ENCODE results near the gene MCRS1. TPM values are rescaled to one million over a fixed set of nuclear protein-coding genes. Genes with fewer than 3 reads are reported as not detected.
"Not testable (repeated sequence)": the region's sequence is repeated elsewhere in the genome, so short reads cannot be mapped to it uniquely, and the experiment has no call there.

Gene MCRS1
- total RNA-seq, 2 experiments from 2014 or later: 65.4 to 75.6 TPM

- H3K36me3 ChIP-seq (ENCODE audit: insufficient read depth, low read length): no peaks in the 10 kb centered on the region
- ChIA-PET POLR2A (interaction anchor here (1.2 kb wide), 1 partner anchor 10 kb away, joined by 3 read pairs; no protein-coding TSS in a partner anchor), CTCF (ENCODE audit: unreplicated experiment) (no interaction called here)
- no peak overlapping the region for H3K4me3 ChIP-seq (ENCODE audit: low read depth, low read length, poor library complexity, severe bottlenecking)
- no peaks in the 10 kb centered on the region for H3K79me2 ChIP-seq (ENCODE audit: insufficient read depth, low read depth, low read length)
- H3K9me3 ChIP-seq (ENCODE audit: low read length): no peaks in the 10 kb centered on the region
- H3K9me2 ChIP-seq (ENCODE audit: insufficient read depth, low read length): no peaks in the 10 kb centered on the region
- TF ChIP-seq CTCF (conservative IDR thresholded peaks at IDR 0.05; ENCODE audit: low read length) (peak; percentile 62), EZH2phosphoT487 (IDR thresholded peaks at IDR 0.05; ENCODE audit: borderline replicate concordance, low read depth, low read length) (no peak)
- H3K27ac ChIP-seq (ENCODE audit: low read depth, low read length, poor library complexity, severe bottlenecking): no peak overlapping the region
- no TSS peak for BruUV-seq (replicated peaks)
- no peak overlapping the region for H3K4me2 ChIP-seq (ENCODE audit: low read length)
- H3K4me1 ChIP-seq (ENCODE audit: insufficient read depth, low read length, poor library complexity, severe bottlenecking): peaks cover 7% of the 10 kb centered on the region
- H2AFZ ChIP-seq (ENCODE audit: low read length): no peak overlapping the region
- DNase-seq (ENCODE audit: low spot score): peak; percentile 18
- intact Hi-C loops (cut with micrococcal nuclease; ENCODE audit: unreplicated experiment): no loop called here
- H4K20me1 ChIP-seq (ENCODE audit: insufficient read depth, low read length): no peaks in the 10 kb centered on the region
Observed at GRCh38 chr12:49609875-49610154, 41.9 kb upstream of the MCRS1 start.

DNA sequence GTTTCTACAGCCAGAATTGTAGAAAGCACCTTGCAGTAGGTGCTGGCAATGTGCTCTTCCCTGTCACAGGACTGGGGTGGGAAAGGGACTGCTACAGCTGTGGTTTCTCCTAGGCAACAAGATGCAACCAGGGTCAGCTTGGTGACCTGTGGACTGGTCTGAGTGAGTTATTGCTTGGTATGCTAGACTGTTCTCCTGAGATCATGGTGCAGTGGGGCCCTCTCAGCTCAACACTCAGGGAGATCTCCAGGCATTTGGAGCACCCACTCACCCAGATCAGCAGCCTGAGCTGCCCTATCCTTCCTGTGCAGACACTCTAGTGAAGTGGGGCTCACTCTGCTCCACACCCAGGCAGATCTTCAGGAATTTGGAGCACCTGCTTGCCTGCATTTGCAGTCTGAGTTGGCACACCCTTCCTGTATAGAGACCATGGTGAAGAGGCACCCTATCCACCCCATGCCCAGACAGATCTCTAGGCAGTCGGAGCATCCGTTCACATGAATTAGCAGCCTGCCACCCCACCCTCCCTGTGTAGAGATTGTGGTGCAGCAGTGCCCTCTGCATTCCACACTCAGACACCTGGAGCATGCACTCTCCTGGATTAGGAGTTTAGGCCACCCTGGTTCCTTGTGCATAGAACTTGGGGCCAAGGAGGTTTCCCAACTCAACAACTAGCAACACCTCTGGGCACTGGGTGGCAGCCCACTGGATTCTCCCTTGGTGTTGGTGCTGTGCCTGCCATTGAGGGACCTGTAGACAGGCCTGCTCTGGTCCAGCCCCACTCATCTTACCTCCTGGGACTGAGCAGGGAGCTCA, 41.3 kb upstream of the MCRS1 start:
- H3K36me3 ChIP-seq (ENCODE audit: insufficient read depth, low read length): no peaks in the 10 kb centered on the region
- POLR2A ChIA-PET: interaction anchor here (1.2 kb wide), 1 partner anchor 9 kb away, joined by 3 read pairs; no protein-coding TSS in a partner anchor
- H3K4me1 ChIP-seq (ENCODE audit: insufficient read depth, low read length, poor library complexity, severe bottlenecking): peaks cover 10% of the 10 kb centered on the region
- no peak for DNase-seq (ENCODE audit: low spot score)
- intact Hi-C loops (cut with micrococcal nuclease; ENCODE audit: unreplicated experiment): no loop called here
- no peak overlapping the region for H3K4me3 ChIP-seq (ENCODE audit: low read depth, low read length, poor library complexity, severe bottlenecking)
- no peaks in the 10 kb centered on the region for H3K9me2 ChIP-seq (ENCODE audit: insufficient read depth, low read length)
- no TSS peak for BruUV-seq (replicated peaks)
- H3K4me2 ChIP-seq (ENCODE audit: low read length): no peak overlapping the region
- CTCF ChIA-PET (ENCODE audit: unreplicated experiment): no interaction called here
- no peak overlapping the region for H3K27ac ChIP-seq (ENCODE audit: low read depth, low read length, poor library complexity, severe bottlenecking)
- H3K79me2 ChIP-seq (ENCODE audit: insufficient read depth, low read depth, low read length): no peaks in the 10 kb centered on the region
- no peaks in the 10 kb centered on the region for H3K9me3 ChIP-seq (ENCODE audit: low read length)
- TF ChIP-seq CTCF (conservative IDR thresholded peaks at IDR 0.05; ENCODE audit: low read length) (no peak), EZH2phosphoT487 (IDR thresholded peaks at IDR 0.05; ENCODE audit: borderline replicate concordance, low read depth, low read length) (no peak)
- H4K20me1 ChIP-seq (ENCODE audit: insufficient read depth, low read length): no peaks in the 10 kb centered on the region
- no peak overlapping the region for H2AFZ ChIP-seq (ENCODE audit: low read length)

DNA sequence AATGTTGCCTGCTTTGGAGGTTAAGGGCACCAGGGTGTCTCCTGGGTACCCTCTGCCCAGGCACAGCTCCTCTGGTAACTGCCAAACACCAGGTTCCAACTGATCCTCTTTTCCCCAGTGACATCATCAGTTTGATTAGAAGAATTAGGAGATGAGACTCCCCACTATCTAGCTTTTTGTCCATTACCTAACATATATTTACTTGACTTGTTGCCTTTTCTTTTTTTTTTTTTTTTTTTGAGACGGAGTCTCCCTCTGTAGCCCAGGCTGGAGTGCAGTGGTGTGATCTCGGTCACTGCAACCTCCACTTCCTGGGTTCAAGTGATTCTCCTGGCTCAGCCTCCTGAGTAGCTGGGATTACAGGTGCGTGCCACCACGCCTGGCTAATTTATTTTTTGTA, 37.6 kb upstream of the MCRS1 start, which contains the start of gene FAM186B:
Gene FAM186B (minus strand): TSS at position 101 of the 400 bp plus-strand sequence. CDS start 162 bp downstream, outside the sequence.
- H3K9me2 ChIP-seq (ENCODE audit: insufficient read depth, low read length); H3K4me1 ChIP-seq (ENCODE audit: insufficient read depth, low read length, poor library complexity, severe bottlenecking); BruUV-seq (replicated peaks); H3K27ac ChIP-seq (ENCODE audit: low read depth, low read length, poor library complexity, severe bottlenecking); DNase-seq (ENCODE audit: low spot score); H2AFZ ChIP-seq (ENCODE audit: low read length); H4K20me1 ChIP-seq (ENCODE audit: insufficient read depth, low read length); H3K36me3 ChIP-seq (ENCODE audit: insufficient read depth, low read length); CTCF ChIA-PET (ENCODE audit: unreplicated experiment); H3K79me2 ChIP-seq (ENCODE audit: insufficient read depth, low read depth, low read length); intact Hi-C loops (cut with micrococcal nuclease; ENCODE audit: unreplicated experiment); H3K9me3 ChIP-seq (ENCODE audit: low read length); H3K4me3 ChIP-seq (ENCODE audit: low read depth, low read length, poor library complexity, severe bottlenecking): not testable (repeated sequence)
- POLR2A ChIA-PET: interaction anchor here (0.7 to 1.2 kb wide), 3 partner anchors 13 to 458 kb away, joined by 3 to 8 read pairs (median 4); no protein-coding TSS in a partner anchor
- H3K4me2 ChIP-seq (ENCODE audit: low read length): 0 out of 2 replicates have a peak within 1 kb of the TSS, but pooled peaks have one; percentile 10

Measured in OCI-LY7 (cell line).